ENCODE data around the gene CACNB2.
"Not testable (repeated sequence)": the region's sequence is repeated elsewhere in the genome, so short reads cannot be mapped to it uniquely, and the experiment has no call there.

CACNB2 gene

GRCh38 chr10:18197706-18198105 lies 57.5 kb downstream of the CACNB2 start:
- no peaks in the 10 kb centered on the region for H3K27me3 ChIP-seq (ENCODE audit: insufficient read depth, low read length)
- H2AFZ ChIP-seq (ENCODE audit: low read length, unreplicated experiment), result no peak overlapping the region
- H3K36me3 ChIP-seq (ENCODE audit: insufficient read depth, low read length), result no peaks in the 10 kb centered on the region
- H3K4me3 ChIP-seq (ENCODE audit: low read depth, low read length), result no peak overlapping the region
- no peaks in the 10 kb centered on the region for H3K79me2 ChIP-seq (ENCODE audit: control insufficient read depth, insufficient read depth, low read length, unreplicated experiment)
- no peak overlapping the region for H3K27ac ChIP-seq (ENCODE audit: low read depth, low read length)
- peaks cover 23% of the 10 kb centered on the region for H3K4me1 ChIP-seq (ENCODE audit: control insufficient read depth, insufficient read depth, low read length, unreplicated experiment)

- Histone ChIP-seq H3K79me2 (ENCODE audit: control insufficient read depth, insufficient read depth, low read length, unreplicated experiment) (no peaks in the 10 kb centered on the region), H3K4me3 (ENCODE audit: low read depth, low read length) (no peak overlapping the region), H3K27ac (ENCODE audit: low read depth, low read length) (no peak overlapping the region), H2AFZ (ENCODE audit: low read length, unreplicated experiment) (no peak overlapping the region), H3K36me3 (ENCODE audit: insufficient read depth, low read length) (no peaks in the 10 kb centered on the region), H3K27me3 (ENCODE audit: insufficient read depth, low read length) (no peaks in the 10 kb centered on the region), H3K4me1 (ENCODE audit: control insufficient read depth, insufficient read depth, low read length, unreplicated experiment) (peaks cover 8% of the 10 kb centered on the region)
These were observed 61.7 kb downstream of the CACNB2 start for GRCh38 chr10:18201877-18202276.

- Histone ChIP-seq H3K4me1 (ENCODE audit: control insufficient read depth, insufficient read depth, low read length, unreplicated experiment) (no peaks in the 10 kb centered on the region), H3K79me2 (ENCODE audit: control insufficient read depth, insufficient read depth, low read length, unreplicated experiment) (no peaks in the 10 kb centered on the region), H3K27ac (ENCODE audit: low read depth, low read length) (no peak overlapping the region), H3K27me3 (ENCODE audit: insufficient read depth, low read length) (no peaks in the 10 kb centered on the region), H3K4me3 (ENCODE audit: low read depth, low read length) (no peak overlapping the region), H3K36me3 (ENCODE audit: insufficient read depth, low read length) (no peaks in the 10 kb centered on the region), H2AFZ (ENCODE audit: low read length, unreplicated experiment) (no peak overlapping the region)
These were observed 62.6 kb downstream of the CACNB2 start for GRCh38 chr10:18202680-18203460.

- H2AFZ ChIP-seq (ENCODE audit: low read length, unreplicated experiment), result no peak overlapping the region
- no peaks in the 10 kb centered on the region for H3K27me3 ChIP-seq (ENCODE audit: insufficient read depth, low read length)
- no peaks in the 10 kb centered on the region for H3K79me2 ChIP-seq (ENCODE audit: control insufficient read depth, insufficient read depth, low read length, unreplicated experiment)
- no peak overlapping the region for H3K27ac ChIP-seq (ENCODE audit: low read depth, low read length)
- H3K4me3 ChIP-seq (ENCODE audit: low read depth, low read length), result no peak overlapping the region
- no peaks in the 10 kb centered on the region for H3K36me3 ChIP-seq (ENCODE audit: insufficient read depth, low read length)
- no peaks in the 10 kb centered on the region for H3K4me1 ChIP-seq (ENCODE audit: control insufficient read depth, insufficient read depth, low read length, unreplicated experiment)
These were observed 63.2 kb downstream of the CACNB2 start for GRCh38 chr10:18203471-18203870.

- H3K79me2 ChIP-seq (ENCODE audit: control insufficient read depth, insufficient read depth, low read length, unreplicated experiment), result no peaks in the 10 kb centered on the region
- no peaks in the 10 kb centered on the region for H3K36me3 ChIP-seq (ENCODE audit: insufficient read depth, low read length)
- no peak overlapping the region for H2AFZ ChIP-seq (ENCODE audit: low read length, unreplicated experiment)
- no peaks in the 10 kb centered on the region for H3K27me3 ChIP-seq (ENCODE audit: insufficient read depth, low read length)
- H3K4me1 ChIP-seq (ENCODE audit: control insufficient read depth, insufficient read depth, low read length, unreplicated experiment), result no peaks in the 10 kb centered on the region
- H3K4me3 ChIP-seq (ENCODE audit: low read depth, low read length), result no peak overlapping the region
- no peak overlapping the region for H3K27ac ChIP-seq (ENCODE audit: low read depth, low read length)
These were observed 64.0 kb downstream of the CACNB2 start for GRCh38 chr10:18204039-18204835.

- H3K4me3 ChIP-seq (ENCODE audit: low read depth, low read length), result no peak overlapping the region
These were observed 65.0 kb downstream of the CACNB2 start for GRCh38 chr10:18205098-18205834.

GRCh38 chr10:18208186-18208585 lies 68.0 kb downstream of the CACNB2 start:
- H2AFZ ChIP-seq (ENCODE audit: low read length, unreplicated experiment); H3K4me1 ChIP-seq (ENCODE audit: control insufficient read depth, insufficient read depth, low read length, unreplicated experiment); H3K4me3 ChIP-seq (ENCODE audit: low read depth, low read length); H3K79me2 ChIP-seq (ENCODE audit: control insufficient read depth, insufficient read depth, low read length, unreplicated experiment); H3K36me3 ChIP-seq (ENCODE audit: insufficient read depth, low read length); H3K27me3 ChIP-seq (ENCODE audit: insufficient read depth, low read length); H3K27ac ChIP-seq (ENCODE audit: low read depth, low read length): not testable (repeated sequence)

More at GRCh38 chr10:18205098-18205834, 65.0 kb downstream of the CACNB2 start:
- no peaks in the 10 kb centered on the region for H3K4me1 ChIP-seq (ENCODE audit: control insufficient read depth, insufficient read depth, low read length, unreplicated experiment)
- no peaks in the 10 kb centered on the region for H3K36me3 ChIP-seq (ENCODE audit: insufficient read depth, low read length)
- no peak overlapping the region for H3K27ac ChIP-seq (ENCODE audit: low read depth, low read length)
- no peak overlapping the region for H2AFZ ChIP-seq (ENCODE audit: low read length, unreplicated experiment)
- H3K79me2 ChIP-seq (ENCODE audit: control insufficient read depth, insufficient read depth, low read length, unreplicated experiment), result no peaks in the 10 kb centered on the region
- no peaks in the 10 kb centered on the region for H3K27me3 ChIP-seq (ENCODE audit: insufficient read depth, low read length)

GRCh38 chr10:18209241-18209640 lies 69.0 kb downstream of the CACNB2 start:
- Histone ChIP-seq H3K27ac (ENCODE audit: low read depth, low read length) (no peak overlapping the region), H3K4me1 (ENCODE audit: control insufficient read depth, insufficient read depth, low read length, unreplicated experiment) (no peaks in the 10 kb centered on the region), H3K27me3 (ENCODE audit: insufficient read depth, low read length) (no peaks in the 10 kb centered on the region), H2AFZ (ENCODE audit: low read length, unreplicated experiment) (no peak overlapping the region), H3K4me3 (ENCODE audit: low read depth, low read length) (no peak overlapping the region), H3K79me2 (ENCODE audit: control insufficient read depth, insufficient read depth, low read length, unreplicated experiment) (no peaks in the 10 kb centered on the region), H3K36me3 (ENCODE audit: insufficient read depth, low read length) (no peaks in the 10 kb centered on the region)

- H3K27ac ChIP-seq (ENCODE audit: low read depth, low read length), result no peak overlapping the region
- no peak overlapping the region for H2AFZ ChIP-seq (ENCODE audit: low read length, unreplicated experiment)
- H3K4me3 ChIP-seq (ENCODE audit: low read depth, low read length), result no peak overlapping the region
- H3K79me2 ChIP-seq (ENCODE audit: control insufficient read depth, insufficient read depth, low read length, unreplicated experiment), result no peaks in the 10 kb centered on the region
- no peaks in the 10 kb centered on the region for H3K36me3 ChIP-seq (ENCODE audit: insufficient read depth, low read length)
- no peaks in the 10 kb centered on the region for H3K27me3 ChIP-seq (ENCODE audit: insufficient read depth, low read length)
- H3K4me1 ChIP-seq (ENCODE audit: control insufficient read depth, insufficient read depth, low read length, unreplicated experiment), result no peaks in the 10 kb centered on the region
These were observed 70.5 kb downstream of the CACNB2 start for GRCh38 chr10:18210711-18211110.

- Histone ChIP-seq H3K36me3 (ENCODE audit: insufficient read depth, low read length) (no peaks in the 10 kb centered on the region), H3K4me1 (ENCODE audit: control insufficient read depth, insufficient read depth, low read length, unreplicated experiment) (no peaks in the 10 kb centered on the region), H3K27me3 (ENCODE audit: insufficient read depth, low read length) (no peaks in the 10 kb centered on the region), H3K79me2 (ENCODE audit: control insufficient read depth, insufficient read depth, low read length, unreplicated experiment) (no peaks in the 10 kb centered on the region), H3K4me3 (ENCODE audit: low read depth, low read length) (no peak overlapping the region), H2AFZ (ENCODE audit: low read length, unreplicated experiment) (no peak overlapping the region), H3K27ac (ENCODE audit: low read depth, low read length) (no peak overlapping the region)
These were observed 71.6 kb downstream of the CACNB2 start for GRCh38 chr10:18211862-18212261.
